SK-MEL-5 (cell line): ENCODE data around the gene GSN. TPM values are rescaled to one million over a fixed set of nuclear protein-coding genes. Genes with fewer than 3 reads are reported as not detected.
A peak's percentile ranks its signal among the peaks of the same experiment; 100 is the strongest.

Experiments used
- DNase-seq: peaks from one replicate; pipeline ENCODE4 v3.0.0-alpha.2; 2016; ENCODE audit warnings: low read depth, low spot score
- in situ Hi-C: cut with HindIII; loops from 2 replicates; pipeline ENCODE4 v1.10.0; 2016; ENCODE audit warnings: low sequenced_read_pairs, high pct_unique_total_duplicates, low pct_unique_long_range_greater_than_20kb
- total RNA-seq: library from RNA; depleted of rRNA; stranded (reverse); fragments of >200 nt; shearing (Covaris generic); gene quantifications from 2 replicates; pipeline ENCODE4 v1.2.3, GENCODE V29; 2014

The GSN gene
- total RNA-seq, 1 experiment from 2014 or later, result 343 TPM

DNA sequence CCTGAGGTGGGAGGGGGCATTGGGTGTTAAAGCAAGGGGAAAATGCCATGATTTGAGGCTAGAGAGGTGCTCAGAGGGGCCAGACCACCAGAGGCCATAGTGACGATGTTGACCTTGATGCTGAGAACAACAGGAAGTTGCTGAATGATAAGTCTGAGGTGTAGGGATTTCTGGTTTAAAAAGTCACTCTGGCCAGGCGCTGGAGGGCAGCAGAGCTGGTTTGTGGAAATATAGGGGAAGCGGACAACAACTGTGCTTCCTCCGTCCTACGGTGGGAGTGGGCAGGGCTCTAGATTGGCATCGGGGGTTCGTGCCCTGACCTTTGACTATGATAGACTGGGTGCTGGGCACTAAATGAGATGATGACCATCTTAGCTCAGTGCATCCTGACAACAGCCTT is 57.4 kb downstream of the GSN start:
- DNase-seq, result no peak
- in situ Hi-C loops, result no loop called here

DNA sequence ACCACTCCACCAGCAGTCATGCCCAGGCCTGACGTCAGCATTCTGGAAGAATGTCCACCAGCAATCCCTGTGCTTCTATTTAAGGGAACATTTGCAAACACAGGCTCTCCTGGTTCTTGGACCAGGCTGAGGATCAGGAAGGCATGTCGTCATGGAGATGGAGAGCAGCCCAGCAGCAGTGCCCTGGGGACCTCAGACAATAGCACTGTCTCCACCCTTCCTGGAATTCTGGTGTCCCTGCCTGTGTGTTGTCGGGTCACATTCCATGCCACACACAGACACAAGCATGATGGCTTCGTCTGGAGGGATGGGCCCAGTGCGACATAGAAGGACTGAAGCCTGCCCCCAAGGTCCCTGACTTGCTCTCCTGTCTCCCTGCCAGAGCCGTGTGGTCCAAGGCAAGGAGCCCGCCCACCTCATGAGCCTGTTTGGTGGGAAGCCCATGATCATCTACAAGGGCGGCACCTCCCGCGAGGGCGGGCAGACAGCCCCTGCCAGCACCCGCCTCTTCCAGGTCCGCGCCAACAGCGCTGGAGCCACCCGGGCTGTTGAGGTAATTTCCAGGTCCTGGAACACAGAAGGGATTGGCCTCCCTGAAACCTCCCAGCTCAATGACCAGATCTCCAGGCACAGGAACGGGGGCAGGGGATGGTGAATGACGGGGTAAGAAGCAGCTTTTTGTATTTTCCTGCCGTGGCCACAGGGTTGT is 58.3 kb downstream of the GSN start:
- in situ Hi-C loops, result no loop called here

DNA sequence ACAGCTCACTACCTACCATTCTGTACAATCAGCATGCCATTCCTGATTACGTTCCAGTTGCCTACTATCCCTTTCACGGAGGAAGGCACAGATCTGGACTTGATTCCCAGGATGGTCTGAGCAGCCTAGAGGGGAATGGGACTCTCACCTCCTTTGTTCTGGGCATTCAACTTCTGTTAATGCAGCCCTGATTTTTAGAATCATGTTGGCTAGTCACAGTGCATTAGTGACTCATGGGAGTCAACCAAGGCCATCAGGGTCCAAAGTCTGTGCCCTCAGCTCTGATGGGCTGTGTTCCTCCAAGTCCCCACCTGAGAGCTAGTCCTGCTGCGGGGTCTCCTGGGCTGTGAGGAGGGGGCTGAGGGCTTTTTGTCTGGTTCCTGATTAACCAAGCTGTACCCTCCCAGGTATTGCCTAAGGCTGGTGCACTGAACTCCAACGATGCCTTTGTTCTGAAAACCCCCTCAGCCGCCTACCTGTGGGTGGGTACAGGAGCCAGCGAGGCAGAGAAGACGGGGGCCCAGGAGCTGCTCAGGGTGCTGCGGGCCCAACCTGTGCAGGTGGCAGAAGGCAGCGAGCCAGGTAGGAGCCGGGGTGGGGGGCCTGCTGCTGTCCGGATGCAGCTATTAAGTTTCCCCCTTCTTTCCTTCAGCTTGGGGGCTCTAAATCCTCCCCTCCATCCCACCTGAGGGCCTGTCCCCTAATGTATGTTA is 59.1 kb downstream of the GSN start:
- no peak for DNase-seq
- in situ Hi-C loops, result no loop called here

More for the DNA sequence above, 58.3 kb downstream of the GSN start:
- no peak for DNase-seq

DNA sequence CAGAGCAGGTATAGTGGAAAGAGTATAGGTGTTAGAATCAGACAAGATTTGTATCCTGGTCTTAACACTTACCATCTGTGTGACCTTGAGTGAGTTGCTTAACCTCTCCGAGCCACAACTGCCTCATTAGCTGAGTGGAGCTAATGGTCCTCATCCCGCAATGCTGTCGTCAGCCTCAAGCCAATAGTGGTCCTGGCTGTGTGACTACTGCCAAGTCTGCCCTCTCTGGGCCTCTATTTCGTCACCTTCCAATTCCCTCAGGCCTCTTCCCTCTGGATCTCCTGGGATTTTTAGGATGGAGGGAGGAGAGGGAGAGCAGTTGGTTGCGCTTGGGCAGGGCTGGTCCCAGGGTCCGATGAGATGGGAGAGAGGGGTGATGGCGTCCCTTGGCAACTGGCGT is 60.5 kb downstream of the GSN start:
- no peak for DNase-seq
- in situ Hi-C loops, result no loop called here

DNA sequence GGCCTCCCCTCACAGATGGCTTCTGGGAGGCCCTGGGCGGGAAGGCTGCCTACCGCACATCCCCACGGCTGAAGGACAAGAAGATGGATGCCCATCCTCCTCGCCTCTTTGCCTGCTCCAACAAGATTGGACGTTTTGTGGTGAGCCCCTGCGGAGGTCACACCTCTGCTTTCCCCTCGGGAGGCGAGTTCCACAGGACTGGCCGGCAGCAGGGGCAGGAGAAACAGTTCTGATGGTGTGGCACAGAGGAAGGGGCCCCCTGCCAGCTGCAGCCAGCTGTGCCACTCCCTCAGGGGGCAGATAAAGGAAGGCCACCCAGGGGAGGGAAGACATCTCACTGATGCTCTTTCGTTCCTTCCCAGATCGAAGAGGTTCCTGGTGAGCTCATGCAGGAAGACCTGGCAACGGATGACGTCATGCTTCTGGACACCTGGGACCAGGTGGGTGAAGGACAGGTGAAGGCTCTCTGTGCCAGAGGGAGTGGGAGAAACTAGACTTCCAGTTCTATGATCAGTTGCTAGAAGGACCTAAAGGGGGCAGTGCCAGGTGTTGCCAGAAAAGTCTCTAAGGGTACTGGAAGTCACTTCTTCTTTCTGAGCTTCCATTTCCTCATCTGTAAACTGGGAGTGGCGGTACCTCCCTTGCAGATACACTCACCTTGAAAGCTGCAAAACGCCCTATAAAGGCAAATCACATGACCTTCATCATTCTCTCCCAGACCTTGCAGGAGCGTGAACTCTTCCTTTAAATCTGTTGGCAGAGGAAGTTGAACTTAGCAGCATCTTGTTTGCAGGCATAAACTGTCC is 61.1 kb downstream of the GSN start:
- in situ Hi-C loops, result no loop called here
- no peak for DNase-seq

DNA sequence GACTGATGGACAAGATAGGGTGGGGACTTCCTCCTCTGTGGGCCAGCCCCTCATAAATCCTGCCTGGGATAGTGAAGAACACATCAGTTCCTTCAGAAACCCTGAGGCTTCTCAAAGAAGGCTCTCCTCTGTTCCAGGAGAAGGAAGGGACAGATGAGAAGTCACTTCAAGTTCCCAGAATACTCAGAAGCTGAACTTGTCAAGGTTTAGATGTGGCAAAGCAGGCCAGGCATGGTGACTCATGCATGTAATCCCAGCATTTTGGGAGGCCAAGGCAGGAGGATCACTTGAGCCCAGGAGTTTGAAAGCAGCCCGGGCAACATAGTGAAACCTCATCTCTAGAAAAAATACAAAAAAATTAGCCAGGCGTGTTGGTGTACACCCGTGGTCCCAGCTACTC is 63.6 kb downstream of the GSN start:
- no peak for DNase-seq
- in situ Hi-C loops, result no loop called here

DNA sequence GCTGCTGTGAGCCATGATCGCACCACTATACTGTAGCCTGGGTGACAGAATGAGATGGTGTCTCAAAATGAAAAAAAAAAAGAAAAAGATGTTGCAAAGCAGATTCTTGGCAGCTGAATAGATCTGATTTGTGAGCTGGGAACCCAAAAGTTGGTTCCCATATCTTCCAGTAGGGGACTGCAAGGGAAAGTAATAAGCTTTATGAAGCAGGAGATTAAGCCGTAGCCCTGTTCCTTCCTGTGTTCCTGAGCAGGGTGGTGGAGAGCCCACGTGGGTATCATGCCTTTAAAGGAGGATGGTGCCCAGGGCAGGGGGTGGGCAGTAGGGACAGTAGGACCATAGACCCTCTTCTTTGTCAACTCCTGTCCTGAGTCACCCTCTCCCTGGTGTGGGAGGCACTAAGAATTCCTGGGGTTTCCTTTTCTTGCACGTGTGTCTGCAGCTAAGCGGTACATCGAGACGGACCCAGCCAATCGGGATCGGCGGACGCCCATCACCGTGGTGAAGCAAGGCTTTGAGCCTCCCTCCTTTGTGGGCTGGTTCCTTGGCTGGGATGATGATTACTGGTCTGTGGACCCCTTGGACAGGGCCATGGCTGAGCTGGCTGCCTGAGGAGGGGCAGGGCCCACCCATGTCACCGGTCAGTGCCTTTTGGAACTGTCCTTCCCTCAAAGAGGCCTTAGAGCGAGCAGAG is 64.2 kb downstream of the GSN start:
- in situ Hi-C loops, result no loop called here

DNA sequence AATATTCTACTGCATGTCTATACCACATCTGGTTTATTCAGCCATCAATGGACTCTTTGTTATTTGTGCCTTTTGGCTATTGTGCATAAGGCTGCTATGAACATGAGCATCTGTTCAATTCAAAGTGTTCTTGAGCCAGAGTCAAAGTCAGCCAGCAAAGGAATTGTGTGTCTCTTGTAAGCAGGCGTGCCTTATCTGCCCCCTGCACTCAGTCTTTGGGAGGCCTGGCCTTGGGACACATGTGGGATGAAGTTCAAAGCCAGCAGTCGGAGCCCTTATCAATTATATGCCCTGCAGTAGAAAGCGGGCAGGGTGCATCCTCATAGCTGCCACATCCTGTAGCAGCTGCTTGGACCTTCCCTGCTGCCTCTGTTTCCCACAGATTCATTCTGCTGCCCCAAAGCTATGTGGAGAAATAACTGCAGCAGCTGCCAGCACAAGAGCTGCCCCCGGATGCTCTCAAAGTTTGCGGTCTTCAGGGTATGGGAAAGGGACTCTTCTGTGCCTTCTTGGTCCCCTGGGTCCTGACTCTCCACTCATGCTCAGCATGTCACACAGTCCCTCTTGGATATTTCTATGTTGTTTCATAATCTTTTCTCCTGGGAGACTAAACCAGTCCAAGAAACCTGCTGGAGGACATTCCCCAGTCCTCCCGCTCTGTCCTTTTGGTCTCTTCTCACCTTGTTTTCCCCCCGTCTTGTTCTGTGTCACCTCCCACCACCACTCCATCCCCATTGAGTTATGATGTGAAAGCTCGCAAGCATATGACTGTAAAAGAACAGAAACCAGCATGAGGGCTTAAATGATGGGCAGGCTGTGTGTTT is 66.2 kb downstream of the GSN start:
- in situ Hi-C loops, result no loop called here
- DNase-seq, result peak; percentile 44

More for the DNA sequence above, 64.2 kb downstream of the GSN start:
- DNase-seq, result peak; percentile 82

DNA sequence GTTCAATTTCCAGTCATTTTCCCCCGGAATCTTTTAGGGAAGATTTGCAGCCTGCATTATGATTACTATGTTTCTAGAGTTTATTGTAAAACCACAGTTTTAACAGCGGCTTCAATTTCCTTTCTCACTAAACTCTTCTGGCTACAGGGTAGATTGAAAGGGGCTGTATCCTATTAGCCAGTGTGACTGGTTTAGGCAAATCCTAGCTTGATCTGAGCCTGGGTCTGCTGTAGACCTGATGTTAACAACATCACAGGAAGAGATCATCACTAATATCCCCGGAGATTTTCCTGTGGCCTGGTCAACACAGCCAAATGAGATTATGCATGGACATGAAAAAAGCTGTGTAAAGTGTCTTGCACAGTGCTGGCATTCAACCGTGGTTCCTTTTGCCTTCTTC is 68.7 kb downstream of the GSN start:
- in situ Hi-C loops, result no loop called here
- no peak for DNase-seq

DNA sequence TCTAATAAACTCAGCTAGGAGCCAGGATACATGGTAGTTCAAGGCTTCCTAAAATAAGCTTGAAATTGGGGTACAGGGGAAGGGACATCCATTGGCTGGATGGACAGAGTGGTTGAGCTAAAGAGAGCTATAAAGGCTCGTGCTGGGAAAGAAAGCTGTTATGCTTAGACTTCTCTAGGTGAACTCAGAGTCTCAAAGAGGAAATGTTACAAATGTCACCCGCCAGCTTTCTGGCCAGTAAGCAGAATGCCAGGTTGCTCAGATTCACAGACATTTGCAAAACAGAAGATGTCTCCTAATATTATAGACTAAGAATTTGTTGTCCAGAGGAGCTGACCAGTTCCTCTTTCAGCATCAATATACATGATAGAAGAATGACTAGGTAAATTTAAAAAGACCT is 71.5 kb downstream of the GSN start:
- no peak for DNase-seq
- in situ Hi-C loops, result no loop called here

DNA sequence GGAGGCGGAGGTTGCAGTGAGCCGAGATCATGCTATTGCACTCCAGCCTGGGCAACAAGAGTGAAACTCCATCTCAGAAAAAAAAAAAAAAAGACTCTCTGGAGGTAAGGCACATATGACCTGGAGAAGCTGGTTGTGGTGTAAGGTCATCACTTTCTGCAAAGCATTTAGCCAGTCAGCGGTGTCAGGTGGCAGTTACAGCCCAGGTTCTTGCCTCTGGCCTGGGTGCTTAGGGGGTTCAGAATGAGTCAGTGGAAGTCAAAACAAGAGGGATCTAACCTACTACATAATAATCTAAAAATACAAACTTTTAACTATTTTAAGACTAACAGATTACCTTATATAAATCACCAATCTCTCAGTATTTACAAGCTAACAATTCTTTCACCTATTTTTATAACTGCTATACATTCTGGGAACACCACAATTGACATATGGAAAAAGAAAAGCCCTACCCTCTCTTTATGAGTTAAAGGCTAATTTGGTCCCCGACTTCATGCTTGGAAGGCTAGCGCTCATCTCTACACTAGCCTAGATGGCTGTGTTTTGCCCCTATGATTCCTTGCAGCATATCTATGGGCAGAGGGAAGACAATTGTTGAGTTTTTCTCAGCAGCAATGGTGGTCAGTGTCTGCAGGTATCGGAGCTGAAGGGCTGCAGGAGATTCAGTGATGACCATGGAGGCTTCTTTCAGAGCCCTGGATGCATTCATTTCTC is 72.9 kb downstream of the GSN start:
- no peak for DNase-seq
- in situ Hi-C loops, result no loop called here

DNA sequence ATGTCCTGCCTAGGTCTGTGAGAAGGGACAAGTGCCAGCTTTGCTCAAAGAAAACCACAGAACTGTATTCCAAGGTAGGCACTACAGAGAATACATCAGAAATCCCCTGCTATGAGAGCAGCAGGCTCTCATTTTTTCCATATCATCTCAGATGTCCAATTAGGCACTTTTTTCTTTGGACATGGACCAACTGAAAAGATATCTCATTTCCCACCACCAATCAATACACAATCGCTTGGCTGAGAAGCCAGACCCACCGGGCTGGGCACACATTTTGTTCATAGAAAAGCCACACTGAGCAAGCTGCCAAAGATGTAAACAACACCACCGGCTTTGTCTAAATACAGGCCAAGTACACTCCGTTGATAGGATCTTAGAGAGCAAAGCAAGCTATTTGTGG is 76.2 kb downstream of the GSN start:
- in situ Hi-C loops, result no loop called here
- DNase-seq, result no peak

DNA sequence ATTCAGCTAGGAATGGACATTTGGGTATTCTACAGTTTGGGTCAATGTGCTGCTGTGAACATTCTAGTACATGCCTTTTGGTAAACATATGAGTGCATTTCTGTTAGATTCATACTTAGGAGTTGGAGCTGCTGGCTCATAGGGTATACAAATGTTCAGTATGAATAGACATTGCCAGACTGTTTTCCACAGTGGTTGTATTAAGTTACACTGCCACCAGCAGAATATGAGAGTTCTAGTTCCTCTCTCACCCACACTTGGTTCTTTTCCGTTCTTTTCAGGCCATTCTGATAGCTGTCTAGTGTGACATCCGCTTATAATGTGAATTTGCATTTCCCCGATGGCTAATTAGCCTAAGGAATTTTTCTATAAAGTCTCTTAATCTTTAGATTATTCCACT is 77.1 kb downstream of the GSN start:
- in situ Hi-C loops, result no loop called here
- DNase-seq, result no peak

DNA sequence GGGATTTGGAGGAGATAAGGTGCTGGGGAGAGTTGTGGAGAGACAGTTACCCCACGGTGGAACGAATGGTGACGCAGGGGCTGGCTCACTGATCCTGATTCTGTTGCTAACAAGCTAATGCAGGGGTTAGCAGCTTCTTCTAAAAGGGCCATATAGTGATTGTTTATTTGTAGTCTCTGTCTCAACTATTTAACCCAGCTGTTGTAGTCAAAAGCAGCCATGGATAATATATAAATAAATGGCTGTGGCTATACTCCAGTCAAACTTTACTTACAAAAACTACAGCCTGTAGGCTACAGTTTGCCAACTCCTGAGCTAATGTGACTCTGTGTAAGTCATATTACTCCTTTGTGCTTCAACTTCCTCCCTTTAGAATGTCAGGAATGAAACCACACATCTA is 80.3 kb downstream of the GSN start:
- in situ Hi-C loops, result no loop called here
- DNase-seq, result no peak

DNA sequence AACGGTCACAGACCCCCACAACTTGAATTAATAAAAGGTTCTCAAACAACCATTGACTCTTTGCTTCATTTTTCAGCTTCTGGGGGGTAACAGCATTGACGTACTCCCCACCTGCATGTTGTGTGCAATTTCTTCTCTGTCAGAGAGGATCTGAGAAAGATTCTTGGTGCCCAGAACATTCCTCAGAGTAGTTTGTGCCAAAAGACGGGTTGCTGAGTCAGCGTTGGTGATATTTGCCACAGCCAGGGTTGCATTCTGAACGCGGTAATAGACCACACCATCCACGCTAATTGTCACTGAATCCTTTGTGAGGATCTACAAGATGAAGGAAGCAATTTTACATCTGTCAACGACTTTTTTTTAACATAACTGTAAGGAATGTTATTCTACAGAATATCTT is 81.0 kb downstream of the GSN start:
- in situ Hi-C loops, result no loop called here
- no peak for DNase-seq

DNA sequence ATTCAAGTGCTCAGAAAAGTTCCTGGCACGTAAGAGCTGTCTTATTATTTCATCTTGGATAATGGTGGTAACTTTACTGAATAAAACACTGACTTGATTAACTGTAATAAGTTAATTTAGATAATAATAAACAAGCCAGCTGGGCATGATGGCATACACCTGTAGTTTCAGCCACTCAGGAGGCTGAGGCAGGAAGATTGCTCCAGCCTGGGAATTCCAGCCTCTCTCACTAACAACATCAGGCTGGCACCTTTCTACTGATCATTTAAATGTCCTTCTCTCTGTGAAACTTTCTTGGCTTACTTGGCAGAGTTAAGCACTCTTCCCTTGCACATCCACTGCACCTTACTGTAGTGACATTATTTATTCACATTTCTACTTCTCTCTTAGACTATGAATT is 82.1 kb downstream of the GSN start:
- in situ Hi-C loops, result no loop called here
- no peak for DNase-seq
